ENCODE data around the gene NCAN. TPM values are rescaled to one million over a fixed set of nuclear protein-coding genes. Genes with fewer than 3 reads are reported as not detected.

Gene NCAN
- polyA plus RNA-seq, 1 donor from 2014 or later, result 52.1 TPM

GRCh38 chr19:19181488-19181998, 30.2 kb upstream of the NCAN start:
- H3K27ac ChIP-seq (ENCODE audit: low read length), result no peak overlapping the region
- no peaks in the 10 kb centered on the region for H3K27me3 ChIP-seq (ENCODE audit: insufficient read depth, low read depth, low read length)
- H3K9me3 ChIP-seq (ENCODE audit: low read length), result no peaks in the 10 kb centered on the region
- H3K4me3 ChIP-seq (ENCODE audit: low read length), result no peak overlapping the region
- no peaks in the 10 kb centered on the region for H3K36me3 ChIP-seq (ENCODE audit: insufficient read depth, low read length)
- H4K20me1 ChIP-seq (ENCODE audit: insufficient read depth), result no peaks in the 10 kb centered on the region
- H3K9me2 ChIP-seq (ENCODE audit: insufficient read depth, low read length), result no peaks in the 10 kb centered on the region
- no peaks in the 10 kb centered on the region for H3F3A ChIP-seq (ENCODE audit: insufficient read depth, low read length, poor library complexity, severe bottlenecking)
- H2AFZ ChIP-seq (ENCODE audit: low read depth, low read length), result no peak overlapping the region
- H3K4me2 ChIP-seq (ENCODE audit: low read length), result no peak overlapping the region
- H3K79me2 ChIP-seq (replicated peaks; ENCODE audit: insufficient read depth, low read length), result no peaks in the 10 kb centered on the region
- TF ChIP-seq TAF1 (IDR thresholded peaks at IDR 0.05; ENCODE audit: low read depth) (no peak), MXI1 (conservative IDR thresholded peaks at IDR 0.05; ENCODE audit: poor library complexity, severe bottlenecking) (no peak), POLR2AphosphoS5 (IDR thresholded peaks at IDR 0.05) (no peak), SMC3 (conservative IDR thresholded peaks at IDR 0.05; ENCODE audit: poor library complexity) (no peak), EZH2 (IDR thresholded peaks at IDR 0.05; ENCODE audit: borderline replicate concordance, insufficient read depth, low read length, poor library complexity, severe bottlenecking) (no peak), EP300 (conservative IDR thresholded peaks at IDR 0.05; ENCODE audit: poor library complexity, severe bottlenecking) (no peak), RAD21 (conservative IDR thresholded peaks at IDR 0.05) (no peak)
- TF ChIP-seq, protein P1, sequence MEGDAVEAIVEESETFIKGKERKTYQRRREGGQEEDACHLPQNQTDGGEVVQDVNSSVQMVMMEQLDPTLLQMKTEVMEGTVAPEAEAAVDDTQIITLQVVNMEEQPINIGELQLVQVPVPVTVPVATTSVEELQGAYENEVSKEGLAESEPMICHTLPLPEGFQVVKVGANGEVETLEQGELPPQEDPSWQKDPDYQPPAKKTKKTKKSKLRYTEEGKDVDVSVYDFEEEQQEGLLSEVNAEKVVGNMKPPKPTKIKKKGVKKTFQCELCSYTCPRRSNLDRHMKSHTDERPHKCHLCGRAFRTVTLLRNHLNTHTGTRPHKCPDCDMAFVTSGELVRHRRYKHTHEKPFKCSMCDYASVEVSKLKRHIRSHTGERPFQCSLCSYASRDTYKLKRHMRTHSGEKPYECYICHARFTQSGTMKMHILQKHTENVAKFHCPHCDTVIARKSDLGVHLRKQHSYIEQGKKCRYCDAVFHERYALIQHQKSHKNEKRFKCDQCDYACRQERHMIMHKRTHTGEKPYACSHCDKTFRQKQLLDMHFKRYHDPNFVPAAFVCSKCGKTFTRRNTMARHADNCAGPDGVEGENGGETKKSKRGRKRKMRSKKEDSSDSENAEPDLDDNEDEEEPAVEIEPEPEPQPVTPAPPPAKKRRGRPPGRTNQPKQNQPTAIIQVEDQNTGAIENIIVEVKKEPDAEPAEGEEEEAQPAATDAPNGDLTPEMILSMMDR (IDR thresholded peaks at IDR 0.05; ENCODE audit: poor library complexity, severe bottlenecking), result no peak
- TF ChIP-seq, protein P2, sequence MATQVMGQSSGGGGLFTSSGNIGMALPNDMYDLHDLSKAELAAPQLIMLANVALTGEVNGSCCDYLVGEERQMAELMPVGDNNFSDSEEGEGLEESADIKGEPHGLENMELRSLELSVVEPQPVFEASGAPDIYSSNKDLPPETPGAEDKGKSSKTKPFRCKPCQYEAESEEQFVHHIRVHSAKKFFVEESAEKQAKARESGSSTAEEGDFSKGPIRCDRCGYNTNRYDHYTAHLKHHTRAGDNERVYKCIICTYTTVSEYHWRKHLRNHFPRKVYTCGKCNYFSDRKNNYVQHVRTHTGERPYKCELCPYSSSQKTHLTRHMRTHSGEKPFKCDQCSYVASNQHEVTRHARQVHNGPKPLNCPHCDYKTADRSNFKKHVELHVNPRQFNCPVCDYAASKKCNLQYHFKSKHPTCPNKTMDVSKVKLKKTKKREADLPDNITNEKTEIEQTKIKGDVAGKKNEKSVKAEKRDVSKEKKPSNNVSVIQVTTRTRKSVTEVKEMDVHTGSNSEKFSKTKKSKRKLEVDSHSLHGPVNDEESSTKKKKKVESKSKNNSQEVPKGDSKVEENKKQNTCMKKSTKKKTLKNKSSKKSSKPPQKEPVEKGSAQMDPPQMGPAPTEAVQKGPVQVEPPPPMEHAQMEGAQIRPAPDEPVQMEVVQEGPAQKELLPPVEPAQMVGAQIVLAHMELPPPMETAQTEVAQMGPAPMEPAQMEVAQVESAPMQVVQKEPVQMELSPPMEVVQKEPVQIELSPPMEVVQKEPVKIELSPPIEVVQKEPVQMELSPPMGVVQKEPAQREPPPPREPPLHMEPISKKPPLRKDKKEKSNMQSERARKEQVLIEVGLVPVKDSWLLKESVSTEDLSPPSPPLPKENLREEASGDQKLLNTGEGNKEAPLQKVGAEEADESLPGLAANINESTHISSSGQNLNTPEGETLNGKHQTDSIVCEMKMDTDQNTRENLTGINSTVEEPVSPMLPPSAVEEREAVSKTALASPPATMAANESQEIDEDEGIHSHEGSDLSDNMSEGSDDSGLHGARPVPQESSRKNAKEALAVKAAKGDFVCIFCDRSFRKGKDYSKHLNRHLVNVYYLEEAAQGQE (IDR thresholded peaks at IDR 0.05; ENCODE audit: borderline replicate concordance), result no peak
- no peak overlapping the region for H3K9ac ChIP-seq (ENCODE audit: low read length)

- Histone ChIP-seq H3K36me3 (ENCODE audit: insufficient read depth, low read length) (no peaks in the 10 kb centered on the region), H3K4me2 (ENCODE audit: low read length) (no peak overlapping the region), H3K9me2 (ENCODE audit: insufficient read depth, low read length) (no peaks in the 10 kb centered on the region), H4K20me1 (ENCODE audit: insufficient read depth) (no peaks in the 10 kb centered on the region), H3F3A (ENCODE audit: insufficient read depth, low read length, poor library complexity, severe bottlenecking) (no peaks in the 10 kb centered on the region), H3K79me2 (replicated peaks; ENCODE audit: insufficient read depth, low read length) (peaks cover 10% of the 10 kb centered on the region), H3K27ac (ENCODE audit: low read length) (no peak overlapping the region), H3K4me3 (ENCODE audit: low read length) (no peak overlapping the region), H3K9me3 (ENCODE audit: low read length) (no peaks in the 10 kb centered on the region), H3K27me3 (ENCODE audit: insufficient read depth, low read depth, low read length) (no peaks in the 10 kb centered on the region), H3K9ac (ENCODE audit: low read length) (no peak overlapping the region), H2AFZ (ENCODE audit: low read depth, low read length) (no peak overlapping the region)
- no peak for TF ChIP-seq RAD21 (conservative IDR thresholded peaks at IDR 0.05)
- TF ChIP-seq, protein P1 (IDR thresholded peaks at IDR 0.05; ENCODE audit: poor library complexity, severe bottlenecking), result peak; percentile 25
Observed at GRCh38 chr19:19185853-19186740, 25.7 kb upstream of the NCAN start.

All from neural cell (in vitro differentiated cells).